Immature natural killer cell (primary cell): ENCODE results near the gene CHRM3. TPM values are rescaled to one million over a fixed set of nuclear protein-coding genes. Genes with fewer than 3 reads are reported as not detected.

Experiments used
- DNase-seq, 3 donors: peaks; one replicate each; pipeline ENCODE4 v3.0.0; 2022; ENCODE audit warnings: mixed read lengths in 1 of 3
- H3K27ac Mint-ChIP-seq, 6 donors: one replicate each; pipeline ENCODE4 v1.8.0; 2020; ENCODE audit warnings: mixed read lengths in 6 of 6, mild to moderate bottlenecking in 5 of 6, inconsistent platforms in 4 of 6, moderate library complexity in 3 of 6
- H3K27me3 Mint-ChIP-seq, 3 donors: one replicate each; pipeline ENCODE4 v1.8.0; 2020 to 2021; ENCODE audit warnings: low read depth in 3 of 3, mild to moderate bottlenecking in 3 of 3, mixed read lengths in 3 of 3, moderate library complexity in 3 of 3, inconsistent platforms in 1 of 3
- H3K36me3 Mint-ChIP-seq, 3 donors: one replicate each; pipeline ENCODE4 v1.8.0; 2020; ENCODE audit warnings: mixed read lengths in 3 of 3, inconsistent platforms in 2 of 3, mild to moderate bottlenecking in 2 of 3
- H3K4me1 Mint-ChIP-seq, 2 donors: one replicate each; pipeline ENCODE4 v1.8.0; 2020; ENCODE audit warnings: inconsistent platforms in 2 of 2, mild to moderate bottlenecking in 2 of 2, mixed read lengths in 2 of 2, moderate library complexity in 1 of 2
- H3K4me3 Mint-ChIP-seq, 5 donors: one replicate each; pipeline ENCODE4 v1.8.0; 2020; ENCODE audit warnings: mild to moderate bottlenecking in 5 of 5, mixed read lengths in 5 of 5, inconsistent platforms in 3 of 5, moderate library complexity in 3 of 5
- H3K9me3 Mint-ChIP-seq, 6 donors: one replicate each; pipeline ENCODE4 v1.8.0; 2020; ENCODE audit warnings: mild to moderate bottlenecking in 6 of 6, mixed read lengths in 6 of 6, inconsistent platforms in 4 of 6, moderate library complexity in 3 of 6
- polyA plus RNA-seq, 3 donors: library from polyadenylated mRNA; unstranded; fragments of 300-500 nt; fragmentation: Illumina TruSeq; gene quantifications; one replicate each; pipeline ENCODE4 v1.2.3, GENCODE V29; 2021

Gene CHRM3
- polyA plus RNA-seq, 3 donors from 2014 or later: not detected

- DNase-seq: no peak
- Mint-ChIP-seq H3K9me3 (peaks cover 0 to 3% (median 0%) of the 10 kb centered on the region in 6 donors), H3K27me3 (peaks cover 0 to 2% (median 1%) of the 10 kb centered on the region in 3 donors), H3K27ac (no peak overlapping the region), H3K4me1 (peaks cover 7 to 12% of the 10 kb centered on the region in 2 donors), H3K4me3 (no peak overlapping the region), H3K36me3 (no peaks in the 10 kb centered on the region)
Observed at GRCh38 chr1:239426821-239427475, 40.6 kb downstream of the CHRM3 start.

DNA sequence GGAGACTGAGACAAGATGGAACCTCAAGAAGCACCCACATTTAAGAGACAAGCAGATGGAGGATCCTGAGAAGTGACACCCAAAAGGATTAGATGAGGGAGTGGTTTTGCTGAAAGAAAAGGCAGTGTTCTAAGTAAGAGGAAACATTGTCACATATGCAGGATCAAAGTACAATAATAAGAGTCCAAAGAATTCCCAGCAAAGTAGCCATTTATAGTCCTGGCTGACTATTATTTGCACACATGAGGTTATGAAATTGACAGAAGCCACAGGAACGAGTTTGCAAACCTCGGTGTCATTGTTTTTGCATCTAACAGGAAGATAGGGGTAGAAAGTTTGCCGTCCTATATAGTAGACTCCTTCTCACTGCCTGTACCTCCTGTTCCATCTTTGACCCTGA lies 41.3 kb downstream of the CHRM3 start:
- peaks cover 7 to 12% of the 10 kb centered on the region in 2 donors for H3K4me1 Mint-ChIP-seq
- peaks cover 0 to 3% (median 0%) of the 10 kb centered on the region in 6 donors for H3K9me3 Mint-ChIP-seq
- no peak overlapping the region for H3K27ac Mint-ChIP-seq
- peaks cover 0 to 2% (median 0%) of the 10 kb centered on the region in 3 donors for H3K27me3 Mint-ChIP-seq
- H3K36me3 Mint-ChIP-seq: no peaks in the 10 kb centered on the region
- DNase-seq: no peak
- no peak overlapping the region for H3K4me3 Mint-ChIP-seq

- peaks cover 7 to 12% of the 10 kb centered on the region in 2 donors for H3K4me1 Mint-ChIP-seq
- DNase-seq: no peak
- no peak overlapping the region for H3K27ac Mint-ChIP-seq
- peaks cover 0 to 3% (median 0%) of the 10 kb centered on the region in 6 donors for H3K9me3 Mint-ChIP-seq
- H3K4me3 Mint-ChIP-seq: no peak overlapping the region
- H3K27me3 Mint-ChIP-seq: peaks cover 0 to 2% (median 0%) of the 10 kb centered on the region in 3 donors
- H3K36me3 Mint-ChIP-seq: no peaks in the 10 kb centered on the region
Observed at GRCh38 chr1:239428120-239428710, 41.8 kb downstream of the CHRM3 start.

DNA sequence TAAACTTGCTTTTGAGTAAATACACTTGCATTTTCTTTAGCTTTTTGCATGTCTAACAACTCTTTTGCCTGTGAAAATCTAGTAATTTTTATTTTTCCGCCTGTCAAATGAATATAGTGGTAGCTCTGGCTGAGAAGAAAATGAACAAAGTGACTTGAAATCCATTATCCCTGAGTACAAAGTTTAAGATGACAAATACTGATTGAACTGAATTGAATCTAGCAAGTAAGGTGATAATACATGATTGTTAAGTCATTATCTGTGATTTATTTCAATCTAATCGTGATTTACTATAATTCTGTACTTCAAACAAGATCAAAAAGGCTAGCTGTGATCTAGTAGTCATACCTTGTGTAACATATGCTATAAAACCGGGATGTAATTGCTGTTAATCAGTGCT lies 42.8 kb downstream of the CHRM3 start:
- H3K4me1 Mint-ChIP-seq: peaks cover 7 to 12% of the 10 kb centered on the region in 2 donors
- H3K36me3 Mint-ChIP-seq: no peaks in the 10 kb centered on the region
- H3K27me3 Mint-ChIP-seq: peaks cover 0 to 2% (median 0%) of the 10 kb centered on the region in 3 donors

GRCh38 chr1:239432255-239432654 lies 45.9 kb downstream of the CHRM3 start:
- Mint-ChIP-seq H3K4me3 (no peak overlapping the region), H3K4me1 (no peaks in the 10 kb centered on the region), H3K27me3 (no peaks in the 10 kb centered on the region), H3K27ac (no peak overlapping the region), H3K9me3 (no peaks in the 10 kb centered on the region), H3K36me3 (no peaks in the 10 kb centered on the region)
- DNase-seq: no peak

More for the DNA sequence above, 42.8 kb downstream of the CHRM3 start:
- peaks cover 0 to 3% (median 0%) of the 10 kb centered on the region in 6 donors for H3K9me3 Mint-ChIP-seq
- no peak for DNase-seq
- H3K27ac Mint-ChIP-seq: no peak overlapping the region
- H3K4me3 Mint-ChIP-seq: no peak overlapping the region

GRCh38 chr1:239434181-239434580 lies 47.8 kb downstream of the CHRM3 start:
- DNase-seq: no peak
- Mint-ChIP-seq H3K36me3 (no peaks in the 10 kb centered on the region), H3K27ac (no peak overlapping the region), H3K4me3 (no peak overlapping the region), H3K9me3 (no peaks in the 10 kb centered on the region), H3K4me1 (no peaks in the 10 kb centered on the region), H3K27me3 (no peaks in the 10 kb centered on the region)
